LNCAP (cell line): ENCODE data around the gene SYNJ2.

Source experiments
- TF ChIP-seq, protein P1 (sequence below): fragments of 450-650 bp; IDR thresholded peaks from 2 replicates; pipeline ENCODE4 v1.5.1; 2017; ENCODE audit warnings: mild to moderate bottlenecking

Gene SYNJ2

DNA sequence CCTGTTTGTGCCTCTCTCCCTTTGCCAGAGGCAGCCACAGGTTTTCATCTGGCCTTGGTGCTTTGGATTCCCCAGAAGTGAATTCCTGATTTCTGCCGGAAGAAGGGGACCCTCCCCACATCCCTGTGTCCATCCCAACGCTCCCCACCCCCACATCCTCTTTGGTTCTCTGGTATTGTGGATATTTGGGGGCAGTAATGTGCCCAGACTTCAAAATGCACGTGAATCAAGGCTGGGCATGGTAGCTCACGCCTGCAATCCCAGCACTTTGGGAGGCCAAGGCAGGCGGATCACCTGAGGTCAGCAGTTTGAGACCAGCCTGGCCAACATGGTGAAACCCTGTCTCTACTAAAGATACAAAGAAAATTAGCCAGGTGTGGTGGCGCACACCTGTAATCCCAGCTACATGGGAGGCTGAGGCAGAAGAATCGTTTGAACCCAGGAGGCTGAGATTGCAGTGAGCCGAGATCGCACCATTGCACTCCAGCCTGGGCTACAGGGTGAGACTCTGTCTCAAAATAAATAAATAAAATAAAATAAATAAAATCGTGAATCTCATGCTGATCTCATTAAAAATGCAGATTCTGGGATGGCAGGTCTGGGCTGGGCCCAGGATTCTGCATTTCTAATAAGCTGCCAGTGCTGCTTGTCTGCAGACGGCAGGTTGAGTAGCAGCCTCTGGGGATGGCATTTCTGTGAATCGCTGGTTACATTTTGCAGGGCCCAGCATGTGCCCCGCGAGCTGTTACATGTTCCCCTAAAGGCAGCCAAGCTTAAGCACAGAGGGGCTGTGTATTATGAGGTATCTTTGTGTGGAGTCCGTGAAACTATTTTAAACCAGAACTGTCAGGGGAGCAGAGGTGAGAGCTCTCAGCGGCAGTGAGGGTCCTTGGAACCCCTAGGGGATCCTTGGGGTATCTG is 49.0 kb downstream of the SYNJ2 start:
- TF ChIP-seq, protein P1, sequence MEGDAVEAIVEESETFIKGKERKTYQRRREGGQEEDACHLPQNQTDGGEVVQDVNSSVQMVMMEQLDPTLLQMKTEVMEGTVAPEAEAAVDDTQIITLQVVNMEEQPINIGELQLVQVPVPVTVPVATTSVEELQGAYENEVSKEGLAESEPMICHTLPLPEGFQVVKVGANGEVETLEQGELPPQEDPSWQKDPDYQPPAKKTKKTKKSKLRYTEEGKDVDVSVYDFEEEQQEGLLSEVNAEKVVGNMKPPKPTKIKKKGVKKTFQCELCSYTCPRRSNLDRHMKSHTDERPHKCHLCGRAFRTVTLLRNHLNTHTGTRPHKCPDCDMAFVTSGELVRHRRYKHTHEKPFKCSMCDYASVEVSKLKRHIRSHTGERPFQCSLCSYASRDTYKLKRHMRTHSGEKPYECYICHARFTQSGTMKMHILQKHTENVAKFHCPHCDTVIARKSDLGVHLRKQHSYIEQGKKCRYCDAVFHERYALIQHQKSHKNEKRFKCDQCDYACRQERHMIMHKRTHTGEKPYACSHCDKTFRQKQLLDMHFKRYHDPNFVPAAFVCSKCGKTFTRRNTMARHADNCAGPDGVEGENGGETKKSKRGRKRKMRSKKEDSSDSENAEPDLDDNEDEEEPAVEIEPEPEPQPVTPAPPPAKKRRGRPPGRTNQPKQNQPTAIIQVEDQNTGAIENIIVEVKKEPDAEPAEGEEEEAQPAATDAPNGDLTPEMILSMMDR, result no peak

DNA sequence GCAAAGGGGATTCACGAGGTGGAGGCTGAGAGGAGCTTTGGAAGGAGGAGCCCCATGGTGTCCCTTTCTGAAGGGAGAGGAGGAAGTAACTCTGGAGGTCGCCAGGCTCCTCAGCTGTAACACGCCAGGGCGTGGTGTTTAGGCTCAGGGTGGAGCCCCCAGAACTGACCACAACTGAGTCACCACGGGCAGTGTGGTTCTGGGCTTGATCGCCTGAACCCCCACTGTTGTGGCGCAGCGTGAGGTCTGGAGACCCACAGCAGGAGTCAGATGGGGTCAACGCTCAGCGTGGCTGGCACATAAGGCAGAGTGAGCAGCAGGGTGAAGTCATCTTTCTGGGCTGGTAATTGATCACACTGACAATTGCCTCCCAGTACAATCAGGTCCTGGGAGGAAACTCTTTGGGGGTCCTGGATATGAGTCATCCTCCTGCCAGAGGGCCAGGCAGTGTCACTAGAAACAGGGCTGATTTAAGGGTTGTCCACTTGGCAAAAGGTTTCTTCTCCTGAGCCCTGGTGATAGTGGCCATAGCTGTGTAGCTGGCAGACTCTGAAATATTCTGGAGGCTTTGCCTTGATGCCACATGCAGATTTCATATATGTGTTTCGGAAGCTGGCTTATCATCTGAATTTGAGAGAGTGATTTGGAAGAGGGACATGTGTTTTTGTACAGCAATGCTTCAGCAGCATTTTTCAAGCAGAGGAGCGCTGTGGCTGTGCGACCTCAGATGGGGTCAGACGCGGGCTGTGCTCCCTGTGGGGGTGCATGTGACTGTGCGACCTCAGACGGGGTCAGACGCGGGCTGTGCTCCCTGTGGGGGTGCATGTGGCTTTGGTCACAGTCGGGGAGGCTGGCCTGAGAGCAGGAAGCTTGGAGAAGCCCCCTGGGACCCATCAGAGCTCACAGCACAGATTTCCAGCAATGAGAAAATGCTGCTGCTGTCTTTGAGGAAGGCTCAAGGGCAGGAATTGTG is 50.0 kb downstream of the SYNJ2 start:
- TF ChIP-seq, protein P1, result no peak

DNA sequence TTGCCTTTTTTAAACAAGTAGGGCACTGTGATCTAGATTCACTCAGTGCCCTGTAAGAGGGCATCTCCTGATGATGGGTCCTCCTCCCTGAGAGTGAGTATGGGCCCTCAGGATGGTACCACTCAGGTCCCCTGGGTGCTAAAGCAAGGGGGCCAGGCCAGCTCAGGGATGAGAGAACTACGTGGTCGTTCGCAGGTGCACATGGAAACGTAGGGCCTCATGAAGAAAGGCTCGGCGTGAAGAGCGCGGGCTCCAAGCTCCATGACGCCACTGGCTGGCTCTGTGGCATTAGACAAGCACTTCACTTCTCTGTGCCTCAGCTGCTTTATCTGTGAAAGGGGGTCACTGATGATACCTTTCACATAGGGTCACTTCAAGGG is 50.7 kb downstream of the SYNJ2 start:
- TF ChIP-seq, protein P1, result no peak

DNA sequence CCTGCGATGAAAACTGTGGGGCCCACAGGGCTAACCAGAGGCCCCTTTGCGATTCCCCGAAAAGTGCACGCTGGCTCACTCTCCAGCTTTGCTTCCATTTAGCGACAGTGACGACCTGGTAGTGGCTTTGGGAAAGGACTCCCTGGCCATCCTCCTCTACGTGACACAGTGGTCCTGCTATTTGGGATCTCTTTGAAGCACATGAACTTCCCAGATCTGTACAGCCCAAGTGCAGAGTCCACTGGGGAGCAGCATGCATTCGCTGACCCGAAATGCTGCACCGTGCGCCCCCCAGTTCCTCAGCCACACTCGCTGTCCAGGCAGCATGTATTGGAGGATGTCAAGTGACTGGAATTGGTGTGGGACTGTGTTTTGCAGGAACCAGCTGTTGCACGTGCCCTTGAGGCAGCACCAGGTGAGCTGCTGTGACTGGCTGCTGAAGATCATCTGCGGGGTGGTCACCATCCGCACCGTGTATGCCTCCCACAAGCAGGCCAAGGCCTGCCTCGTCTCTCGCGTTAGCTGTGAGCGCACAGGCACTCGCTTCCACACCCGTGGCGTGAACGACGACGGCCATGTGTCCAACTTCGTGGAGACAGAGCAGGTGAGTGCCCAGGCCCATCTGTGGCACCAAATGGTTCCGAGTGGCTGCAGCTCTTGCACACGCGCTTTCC is 51.6 kb downstream of the SYNJ2 start:
- TF ChIP-seq, protein P1, result no peak

DNA sequence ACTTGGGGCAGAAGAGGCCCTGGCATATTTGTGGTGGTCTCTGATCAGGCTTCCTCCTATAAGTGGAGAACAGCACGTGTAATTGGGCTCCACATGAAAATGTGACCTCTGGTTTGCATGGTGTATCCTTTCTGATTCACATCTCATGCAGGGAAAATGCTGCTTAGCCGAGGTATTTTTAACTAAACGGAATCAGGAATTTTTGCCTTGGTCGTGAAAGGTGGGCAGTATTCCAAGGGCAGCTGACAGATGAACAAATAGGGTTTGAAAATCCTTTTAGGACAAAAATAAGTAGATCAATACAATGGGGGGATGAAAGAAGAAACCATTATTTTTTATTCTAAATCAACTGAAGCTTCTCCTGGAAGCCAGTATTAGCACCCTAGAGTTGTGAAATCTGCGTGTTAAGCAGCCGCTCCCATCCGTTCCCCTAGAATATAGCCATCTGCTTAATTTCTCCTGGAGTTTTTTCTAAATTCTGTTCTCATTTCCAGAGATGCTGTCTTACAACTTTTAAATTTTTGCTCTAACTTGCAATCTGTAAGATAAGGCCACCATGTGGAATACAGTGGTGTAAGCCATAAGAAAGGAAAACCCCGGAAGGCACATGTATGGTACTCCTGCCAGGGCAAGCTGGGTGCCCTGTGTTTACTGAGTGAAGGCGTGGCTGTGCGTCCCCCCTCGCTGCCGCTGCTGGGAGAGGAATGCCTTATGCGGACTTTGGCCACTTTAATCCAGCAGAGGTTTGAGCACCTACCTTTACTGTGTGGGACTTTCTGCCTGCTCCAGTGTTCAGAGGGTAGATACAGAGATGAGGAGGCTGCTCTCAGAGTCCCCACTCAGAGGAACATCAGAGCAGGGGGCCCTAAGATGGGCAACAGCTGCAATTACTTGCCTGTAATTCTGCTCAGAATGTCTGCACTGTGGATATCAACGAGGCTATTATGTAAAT is 52.4 kb downstream of the SYNJ2 start:
- TF ChIP-seq, protein P1, result no peak

DNA sequence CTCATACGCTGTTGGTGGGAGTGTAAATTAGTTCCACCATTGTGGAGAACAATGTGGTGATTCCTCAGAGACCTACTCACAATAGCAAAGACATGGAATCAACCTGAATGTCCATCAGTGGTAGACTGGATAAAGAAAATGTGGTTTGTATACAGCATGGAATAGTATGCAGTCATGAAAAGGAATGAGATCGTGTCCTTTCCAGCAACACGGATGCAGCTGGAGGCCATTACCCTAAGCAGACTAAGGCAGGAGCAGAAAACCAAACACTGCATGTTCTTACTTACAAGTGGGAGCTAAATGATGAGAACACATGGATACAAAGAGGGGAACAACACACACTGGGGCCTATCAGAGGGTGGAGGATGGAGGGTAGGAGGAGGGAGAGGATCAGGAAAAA is 54.6 kb downstream of the SYNJ2 start:
- TF ChIP-seq, protein P1, result no peak
